ENCODE measurements around the gene CCNK.

Gene CCNK

GRCh38 chr14:99546234-99546879 lies 65.1 kb downstream of the CCNK start:
- no peak overlapping the region for H3K4me3 ChIP-seq (ENCODE audit: extremely low read depth, insufficient read depth, low read length, poor library complexity, severe bottlenecking)
- no peak overlapping the region for H3K27ac ChIP-seq (ENCODE audit: low read depth, low read length, severe bottlenecking)
- H3K36me3 ChIP-seq (ENCODE audit: control insufficient read depth, insufficient read depth, low read length): no peaks in the 10 kb centered on the region
- WGBS, 2 experiments (ENCODE audit: insufficient coverage in 2 of 2): 29 to 33% methylated on average over 8 to 9 of the region's 13 CpGs
- H3K4me1 ChIP-seq (ENCODE audit: control insufficient read depth, insufficient read depth, low read length, poor library complexity, severe bottlenecking): peaks cover 18% of the 10 kb centered on the region
- H3K9me3 ChIP-seq (ENCODE audit: control insufficient read depth, low read length): no peaks in the 10 kb centered on the region

DNA sequence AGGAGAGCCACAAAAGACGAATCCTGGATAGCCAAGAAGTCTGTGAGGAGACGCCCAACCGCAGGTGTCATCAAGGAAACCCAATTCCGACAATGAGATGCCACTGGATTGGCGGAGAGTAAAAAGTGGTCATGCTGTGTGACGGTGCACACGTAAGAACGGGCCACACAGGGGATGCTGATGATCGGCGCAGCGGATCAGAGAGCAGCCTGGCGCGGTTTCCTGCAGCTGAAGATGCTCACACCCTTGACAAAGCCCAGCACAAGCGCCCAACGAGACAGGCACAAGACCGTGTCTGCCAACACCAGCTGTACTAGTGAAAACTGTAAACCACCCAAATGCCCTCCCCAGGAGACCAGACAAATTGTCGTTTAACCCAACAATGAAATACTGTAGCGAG lies 67.0 kb downstream of the CCNK start:
- no peaks in the 10 kb centered on the region for H3K36me3 ChIP-seq (ENCODE audit: control insufficient read depth, insufficient read depth, low read length)
- 93% methylated on average over 16 to 18 of the region's 18 CpGs for WGBS, 2 experiments (ENCODE audit: insufficient coverage in 2 of 2)
- peaks cover 11% of the 10 kb centered on the region for H3K4me1 ChIP-seq (ENCODE audit: control insufficient read depth, insufficient read depth, low read length, poor library complexity, severe bottlenecking)
- no peak overlapping the region for H3K27ac ChIP-seq (ENCODE audit: low read depth, low read length, severe bottlenecking)
- H3K9me3 ChIP-seq (ENCODE audit: control insufficient read depth, low read length): no peaks in the 10 kb centered on the region
- no peak overlapping the region for H3K4me3 ChIP-seq (ENCODE audit: extremely low read depth, insufficient read depth, low read length, poor library complexity, severe bottlenecking)

GRCh38 chr14:99548871-99549515 lies 67.8 kb downstream of the CCNK start:
- Histone ChIP-seq H3K27ac (ENCODE audit: low read depth, low read length, severe bottlenecking) (no peak overlapping the region), H3K4me1 (ENCODE audit: control insufficient read depth, insufficient read depth, low read length, poor library complexity, severe bottlenecking) (peaks cover 11% of the 10 kb centered on the region), H3K4me3 (ENCODE audit: extremely low read depth, insufficient read depth, low read length, poor library complexity, severe bottlenecking) (no peak overlapping the region), H3K36me3 (ENCODE audit: control insufficient read depth, insufficient read depth, low read length) (no peaks in the 10 kb centered on the region), H3K9me3 (ENCODE audit: control insufficient read depth, low read length) (no peaks in the 10 kb centered on the region)
- 78 to 85% methylated on average over 5 of the region's 10 CpGs for WGBS, 2 experiments (ENCODE audit: insufficient coverage in 2 of 2)

DNA sequence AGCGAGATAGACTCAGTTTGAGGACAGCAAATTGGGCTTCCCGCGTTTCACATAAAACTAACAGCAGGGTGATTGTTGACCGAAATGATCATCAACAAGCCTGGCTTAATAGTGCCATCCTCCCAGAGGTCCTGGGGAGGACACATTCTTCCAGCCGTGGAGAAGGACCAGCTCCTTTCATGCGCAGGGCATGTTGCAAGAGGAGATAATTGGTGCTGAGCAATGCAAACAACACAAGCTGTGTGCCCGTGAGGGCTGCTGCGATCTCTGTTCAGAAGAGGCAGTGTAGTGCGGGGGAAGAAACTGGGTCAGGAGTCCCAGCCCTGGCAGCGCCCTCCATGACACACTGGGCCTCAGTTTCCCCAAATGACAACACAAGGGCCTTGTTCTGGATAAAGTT lies 68.5 kb downstream of the CCNK start:
- Histone ChIP-seq H3K4me1 (ENCODE audit: control insufficient read depth, insufficient read depth, low read length, poor library complexity, severe bottlenecking) (peaks cover 11% of the 10 kb centered on the region), H3K9me3 (ENCODE audit: control insufficient read depth, low read length) (no peaks in the 10 kb centered on the region), H3K4me3 (ENCODE audit: extremely low read depth, insufficient read depth, low read length, poor library complexity, severe bottlenecking) (no peak overlapping the region), H3K36me3 (ENCODE audit: control insufficient read depth, insufficient read depth, low read length) (no peaks in the 10 kb centered on the region), H3K27ac (ENCODE audit: low read depth, low read length, severe bottlenecking) (no peak overlapping the region)
- 70 to 73% methylated on average over 10 of the region's 10 CpGs for WGBS, 2 experiments (ENCODE audit: insufficient coverage in 2 of 2)

GRCh38 chr14:99550387-99550992 lies 69.3 kb downstream of the CCNK start:
- WGBS, 2 experiments (ENCODE audit: insufficient coverage in 2 of 2): 95 to 97% methylated on average over 9 to 10 of the region's 11 CpGs
- H3K4me1 ChIP-seq (ENCODE audit: control insufficient read depth, insufficient read depth, low read length, poor library complexity, severe bottlenecking): peaks cover 10% of the 10 kb centered on the region
- H3K9me3 ChIP-seq (ENCODE audit: control insufficient read depth, low read length): no peaks in the 10 kb centered on the region
- H3K27ac ChIP-seq (ENCODE audit: low read depth, low read length, severe bottlenecking): no peak overlapping the region
- no peaks in the 10 kb centered on the region for H3K36me3 ChIP-seq (ENCODE audit: control insufficient read depth, insufficient read depth, low read length)
- no peak overlapping the region for H3K4me3 ChIP-seq (ENCODE audit: extremely low read depth, insufficient read depth, low read length, poor library complexity, severe bottlenecking)

- Histone ChIP-seq H3K36me3 (ENCODE audit: control insufficient read depth, insufficient read depth, low read length) (no peaks in the 10 kb centered on the region), H3K4me1 (ENCODE audit: control insufficient read depth, insufficient read depth, low read length, poor library complexity, severe bottlenecking) (peaks cover 2% of the 10 kb centered on the region), H3K27ac (ENCODE audit: low read depth, low read length, severe bottlenecking) (no peak overlapping the region), H3K9me3 (ENCODE audit: control insufficient read depth, low read length) (no peaks in the 10 kb centered on the region), H3K4me3 (ENCODE audit: extremely low read depth, insufficient read depth, low read length, poor library complexity, severe bottlenecking) (no peak overlapping the region)
- 81 to 84% methylated on average over 10 of the region's 11 CpGs for WGBS, 2 experiments (ENCODE audit: insufficient coverage in 2 of 2)
Measured at GRCh38 chr14:99551034-99551922, 70.1 kb downstream of the CCNK start.

DNA sequence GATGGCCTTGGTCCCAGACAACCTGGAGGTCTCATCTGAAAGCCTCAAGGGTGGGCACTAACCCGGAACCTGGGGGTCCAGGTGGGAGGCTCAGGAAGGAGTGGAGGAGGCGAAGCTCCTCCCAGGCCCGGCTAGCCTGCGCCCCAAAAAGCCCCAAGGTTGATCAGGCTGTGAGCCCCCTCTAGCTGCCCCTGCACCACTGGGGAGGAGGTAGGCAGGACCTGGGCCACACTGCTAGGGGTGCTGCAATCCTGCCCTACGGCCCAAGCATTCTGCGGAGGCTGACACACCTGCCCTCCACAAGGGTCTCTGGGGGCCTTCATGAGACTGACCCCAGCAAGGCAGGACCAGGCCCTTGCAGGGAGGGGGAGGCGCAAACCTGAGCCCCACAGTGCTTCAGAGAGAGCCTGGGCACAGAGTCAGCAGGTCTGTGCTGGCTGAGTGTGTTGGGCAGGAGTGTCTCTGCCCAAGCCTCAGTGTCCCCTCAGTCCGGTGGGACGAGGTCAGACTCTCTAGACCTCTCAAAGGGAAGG lies 70.9 kb downstream of the CCNK start:
- WGBS, 2 experiments (ENCODE audit: insufficient coverage in 2 of 2): 76 to 91% methylated on average over 7 to 9 of the region's 9 CpGs
- no peaks in the 10 kb centered on the region for H3K4me1 ChIP-seq (ENCODE audit: control insufficient read depth, insufficient read depth, low read length, poor library complexity, severe bottlenecking)

GRCh38 chr14:99552572-99553216 lies 71.5 kb downstream of the CCNK start:
- H3K9me3 ChIP-seq (ENCODE audit: control insufficient read depth, low read length): no peaks in the 10 kb centered on the region
- H3K4me1 ChIP-seq (ENCODE audit: control insufficient read depth, insufficient read depth, low read length, poor library complexity, severe bottlenecking): no peaks in the 10 kb centered on the region
- no peak overlapping the region for H3K4me3 ChIP-seq (ENCODE audit: extremely low read depth, insufficient read depth, low read length, poor library complexity, severe bottlenecking)
- WGBS, 2 experiments (ENCODE audit: insufficient coverage in 2 of 2): 88 to 97% methylated on average over 11 to 12 of the region's 13 CpGs
- no peak overlapping the region for H3K27ac ChIP-seq (ENCODE audit: low read depth, low read length, severe bottlenecking)
- no peaks in the 10 kb centered on the region for H3K36me3 ChIP-seq (ENCODE audit: control insufficient read depth, insufficient read depth, low read length)

More for the DNA sequence above, 70.9 kb downstream of the CCNK start:
- no peak overlapping the region for H3K4me3 ChIP-seq (ENCODE audit: extremely low read depth, insufficient read depth, low read length, poor library complexity, severe bottlenecking)
- H3K27ac ChIP-seq (ENCODE audit: low read depth, low read length, severe bottlenecking): no peak overlapping the region
- H3K36me3 ChIP-seq (ENCODE audit: control insufficient read depth, insufficient read depth, low read length): no peaks in the 10 kb centered on the region
- no peaks in the 10 kb centered on the region for H3K9me3 ChIP-seq (ENCODE audit: control insufficient read depth, low read length)

- WGBS, 2 experiments (ENCODE audit: insufficient coverage in 2 of 2): 88% methylated on average over 12 of the region's 12 CpGs
- H3K4me1 ChIP-seq (ENCODE audit: control insufficient read depth, insufficient read depth, low read length, poor library complexity, severe bottlenecking): no peaks in the 10 kb centered on the region
- H3K4me3 ChIP-seq (ENCODE audit: extremely low read depth, insufficient read depth, low read length, poor library complexity, severe bottlenecking): no peak overlapping the region
Measured at GRCh38 chr14:99554184-99554583, 73.0 kb downstream of the CCNK start.

More at GRCh38 chr14:99554184-99554583, 73.0 kb downstream of the CCNK start:
- H3K9me3 ChIP-seq (ENCODE audit: control insufficient read depth, low read length): no peaks in the 10 kb centered on the region
- H3K36me3 ChIP-seq (ENCODE audit: control insufficient read depth, insufficient read depth, low read length): no peaks in the 10 kb centered on the region
- H3K27ac ChIP-seq (ENCODE audit: low read depth, low read length, severe bottlenecking): no peak overlapping the region

All from mesodermal cell (in vitro differentiated cells).